ENCODE measurements around the gene NFYA. TPM values are rescaled to one million over a fixed set of nuclear protein-coding genes. Genes with fewer than 3 reads are reported as not detected.

NFYA gene
- total and polyA plus RNA-seq, 2 of the 4 experiments (the other 2 are of a cell fraction): 10.9 to 28.5 TPM

Other genes with a start within 250 kb of the NFYA start
- gene UNC5CL, start 33.8 kb upstream of the NFYA start, total RNA-seq (2012; rRNA removed): not detected in 2 replicates
- not detected in 2 replicates for gene UNC5CL, start 33.8 kb upstream of the NFYA start, polyA plus RNA-seq (2012; rRNA removed)
- gene TSPO2, start 30.5 kb upstream of the NFYA start, total RNA-seq (2012; rRNA removed): not detected in 2 replicates
- not detected in 2 replicates for gene TSPO2, start 30.5 kb upstream of the NFYA start, polyA plus RNA-seq (2012; rRNA removed)
- gene APOBEC2, start 19.8 kb upstream of the NFYA start, total RNA-seq (2012; rRNA removed): not detected in 2 replicates
- gene APOBEC2, start 19.8 kb upstream of the NFYA start, polyA plus RNA-seq (2012; rRNA removed): not detected in 2 replicates
- gene OARD1, start 618 bp upstream of the NFYA start, total RNA-seq (2012; rRNA removed): 2.3 and 5.6 TPM in 2 replicates
- 4.6 and 5.5 TPM in 2 replicates for gene OARD1, start 618 bp upstream of the NFYA start, polyA plus RNA-seq (2012; rRNA removed)
- gene TREML1, start 81.4 kb downstream of the NFYA start, total RNA-seq (2012; rRNA removed): not detected in 2 replicates
- gene TREML1, start 81.4 kb downstream of the NFYA start, polyA plus RNA-seq (2012; rRNA removed): not detected in 2 replicates
- not detected in 2 replicates for gene TREM2, start 90.1 kb downstream of the NFYA start, total RNA-seq (2012; rRNA removed)
- not detected in 2 replicates for gene TREM2, start 90.1 kb downstream of the NFYA start, polyA plus RNA-seq (2012; rRNA removed)
- gene TREML2, start 128.2 kb downstream of the NFYA start, total RNA-seq (2012; rRNA removed): not detected in 2 replicates
- gene TREML2, start 128.2 kb downstream of the NFYA start, polyA plus RNA-seq (2012; rRNA removed): not detected in 2 replicates
- not detected in 2 replicates for gene TREML4, start 155.4 kb downstream of the NFYA start, total RNA-seq (2012; rRNA removed)
- gene TREML4, start 155.4 kb downstream of the NFYA start, polyA plus RNA-seq (2012; rRNA removed): not detected in 2 replicates
- gene TREM1, start 213.7 kb downstream of the NFYA start, total RNA-seq (2012; rRNA removed): not detected in 2 replicates
- not detected in 2 replicates for gene TREM1, start 213.7 kb downstream of the NFYA start, polyA plus RNA-seq (2012; rRNA removed)

Measured in IMR-90 (cell line).